HepG2 (cell line): ENCODE data around the gene POGK. TPM values are rescaled to one million over a fixed set of nuclear protein-coding genes. Genes with fewer than 3 reads are reported as not detected.

Experiments
- CBX5 ChIP-seq: sonication (generic); formaldehyde crosslinking; IDR thresholded peaks from 2 replicates; pipeline ENCODE4 v1.4.0; 2020; ENCODE audit warnings: missing genetic modification reagents, borderline replicate concordance
- CC2D1A ChIP-seq: sonication (generic); formaldehyde crosslinking; IDR thresholded peaks from 2 replicates; pipeline ENCODE4 v1.8.1; 2023; ENCODE audit warnings: mild to moderate bottlenecking, missing genetic modification reagents
- GLI4 ChIP-seq: sonication (generic); formaldehyde crosslinking; IDR thresholded peaks from 2 replicates; pipeline ENCODE4 v1.5.1; 2020; ENCODE audit warnings: missing genetic modification reagents, mild to moderate bottlenecking, moderate library complexity, borderline replicate concordance
- HOXA7 ChIP-seq: sonication (generic); formaldehyde crosslinking; IDR thresholded peaks from 2 replicates; pipeline ENCODE4 v1.8.1; 2022; ENCODE audit warnings: mild to moderate bottlenecking, missing genetic modification reagents, moderate library complexity
- NFKB2 ChIP-seq: sonication (generic); formaldehyde crosslinking; IDR thresholded peaks from 2 replicates; pipeline ENCODE4 v1.4.0; 2020; ENCODE audit warnings: missing genetic modification reagents, borderline replicate concordance
- NR3C1 ChIP-seq: sonication (generic); formaldehyde crosslinking; IDR thresholded peaks from 2 replicates; pipeline ENCODE4 v1.4.0; 2020; ENCODE audit warnings: missing genetic modification reagents
- RORA ChIP-seq: sonication (generic); formaldehyde crosslinking; IDR thresholded peaks from 2 replicates; pipeline ENCODE4 v1.5.0; 2020; ENCODE audit warnings: mild to moderate bottlenecking, missing genetic modification reagents, moderate library complexity
- TAF1 ChIP-seq: sonication (generic); formaldehyde crosslinking; IDR thresholded peaks from 2 replicates; pipeline ENCODE4 v1.4.0; 2020; ENCODE audit warnings: missing genetic modification reagents
- TCF7 ChIP-seq: sonication (generic); IDR thresholded peaks from 2 replicates; pipeline ENCODE4 v1.6.1; 2016; ENCODE audit warnings: antibody characterized with exemption, low read depth
- U2AF1 ChIP-seq: fragments of 200-400 bp; formaldehyde crosslinking; optimal IDR thresholded peaks from 2 replicates; pipeline ENCODE3; 2017; ENCODE audit warnings: mild to moderate bottlenecking, low read depth, low read length
- ZBTB38 ChIP-seq: sonication (generic); formaldehyde crosslinking; IDR thresholded peaks from 2 replicates; pipeline ENCODE4 v1.5.1; 2020; ENCODE audit warnings: mild to moderate bottlenecking, missing genetic modification reagents
- ZMYM4 ChIP-seq: sonication (generic); formaldehyde crosslinking; IDR thresholded peaks from 2 replicates; pipeline ENCODE4 v1.8.1; 2023; ENCODE audit warnings: mild to moderate bottlenecking, missing genetic modification reagents
- ZNF205 ChIP-seq: IDR thresholded peaks from 2 replicates; pipeline ENCODE4 v1.6.1; 2018; ENCODE audit warnings: missing biosample characterization, missing genetic modification reagents
- ZNF234 ChIP-seq: sonication (generic); formaldehyde crosslinking; conservative IDR thresholded peaks from 2 replicates; pipeline ENCODE4 v1.5.1; 2020; ENCODE audit warnings: mild to moderate bottlenecking, missing genetic modification reagents
- ZNF337 ChIP-seq: sonication (generic); formaldehyde crosslinking; IDR thresholded peaks from 2 replicates; pipeline ENCODE4 v1.5.1; 2020; ENCODE audit warnings: missing genetic modification reagents, low read depth, mild to moderate bottlenecking, borderline replicate concordance
- ZNF441 ChIP-seq: sonication (generic); formaldehyde crosslinking; IDR thresholded peaks from 2 replicates; pipeline ENCODE4 v1.7.0; 2021; ENCODE audit warnings: missing genetic modification reagents, borderline replicate concordance
- ZNF616 ChIP-seq: sonication (generic); formaldehyde crosslinking; IDR thresholded peaks from 2 replicates; pipeline ENCODE4 v1.5.0; 2020; ENCODE audit warnings: low read depth, mild to moderate bottlenecking, missing genetic modification reagents
- ZNF776 ChIP-seq: sonication (generic); formaldehyde crosslinking; IDR thresholded peaks from 2 replicates; pipeline ENCODE4 v1.4.0; 2020; ENCODE audit warnings: mild to moderate bottlenecking, missing genetic modification reagents
- polyA plus RNA-seq, 8 experiments: library from polyadenylated mRNA; depleted of rRNA in 3 of 8; stranded (reverse) in 7 of 8; unstranded in 1 of 8; fragments of >200 nt; fragmentation: Illumina TruSeq in 4 of 8; extraction: Trizol in 4 of 8; gene quantifications; 2 replicates each; pipeline versions ENCODE4 v1.2.1 to v1.2.3, GENCODE V29; 2011 to 2016; ENCODE audit warnings: low read depth in 4 of 8, missing spikeins in 1 of 8, mixed read lengths in 1 of 8; ENCODE audit not compliant: insufficient read depth in 1 of 8
- total RNA-seq, 5 experiments: library from RNA; depleted of rRNA; stranded (reverse); fragments of >200 nt; fragmentation: Illumina TruSeq; extraction: Trizol; gene quantifications; 2 replicates each; pipeline ENCODE4 v1.2.3, GENCODE V29; 2016; ENCODE audit warnings: low read depth in 1 of 5
- TF ChIP-seq, protein P1 (sequence below): sonication (generic); formaldehyde crosslinking; IDR thresholded peaks from 2 replicates; pipeline ENCODE4 v1.5.0; 2020; ENCODE audit warnings: missing genetic modification reagents
- TF ChIP-seq, protein P2 (sequence below): sonication (generic); formaldehyde crosslinking; IDR thresholded peaks from 2 replicates; pipeline ENCODE4 v1.4.0; 2020; ENCODE audit warnings: missing genetic modification reagents
- TF ChIP-seq, protein P3 (sequence below): sonication (generic); formaldehyde crosslinking; IDR thresholded peaks from 2 replicates; pipeline ENCODE4 v1.4.0; 2020; ENCODE audit warnings: mild to moderate bottlenecking, missing genetic modification reagents, borderline replicate concordance
- TF ChIP-seq, protein P4 (sequence below): sonication (generic); formaldehyde crosslinking; IDR thresholded peaks from 2 replicates; pipeline ENCODE4 v1.4.0; 2020; ENCODE audit warnings: low read depth, missing genetic modification reagents

POGK gene
- total and polyA plus RNA-seq, 2 of the 13 experiments (the other 11 are each of a cell fraction or from before 2014, with no cell fraction given): 4.8 to 16.2 TPM

DNA sequence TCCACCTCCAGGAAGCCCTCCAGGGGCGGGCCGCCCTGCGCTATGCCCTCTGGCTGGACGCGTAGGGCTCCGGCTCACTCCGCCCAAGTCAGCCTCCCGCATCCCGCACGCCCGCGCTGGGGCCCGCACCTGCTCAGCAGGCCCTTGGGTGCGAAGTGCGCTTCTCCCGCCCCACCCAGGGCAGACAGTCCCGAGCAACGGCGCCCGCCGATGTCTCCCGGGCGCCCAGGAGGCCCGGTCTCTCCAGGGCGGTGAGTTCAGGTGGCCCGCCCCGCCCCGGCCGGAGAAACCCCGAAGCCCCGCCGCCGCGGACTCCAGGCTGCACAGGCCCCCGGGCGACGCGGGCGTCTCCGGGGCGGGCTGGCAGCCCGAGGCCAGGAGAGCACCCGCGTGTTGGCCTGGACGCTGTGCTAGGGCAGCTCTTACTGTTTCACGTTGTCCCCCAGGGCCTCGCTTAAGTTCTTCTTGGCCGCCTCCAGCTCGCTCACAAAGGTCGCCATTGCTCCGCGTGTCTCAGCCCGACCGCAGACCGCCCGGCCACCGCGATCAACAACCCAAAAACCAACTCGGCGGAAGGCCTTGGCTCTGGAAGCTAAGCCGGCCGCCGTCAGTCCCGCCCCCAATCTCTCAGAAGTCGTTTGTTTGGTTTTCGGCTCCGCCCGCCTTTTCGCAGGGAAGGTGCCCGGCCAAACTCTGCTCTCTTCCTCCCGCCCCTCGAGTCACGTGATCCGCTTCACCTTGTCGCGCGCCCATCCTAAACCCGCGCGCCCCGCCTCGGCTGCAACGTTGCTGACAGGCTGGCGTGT lies 36.7 kb downstream of the POGK start, which contains the start of gene TADA1 (continued):
- TF ChIP-seq, protein P1, sequence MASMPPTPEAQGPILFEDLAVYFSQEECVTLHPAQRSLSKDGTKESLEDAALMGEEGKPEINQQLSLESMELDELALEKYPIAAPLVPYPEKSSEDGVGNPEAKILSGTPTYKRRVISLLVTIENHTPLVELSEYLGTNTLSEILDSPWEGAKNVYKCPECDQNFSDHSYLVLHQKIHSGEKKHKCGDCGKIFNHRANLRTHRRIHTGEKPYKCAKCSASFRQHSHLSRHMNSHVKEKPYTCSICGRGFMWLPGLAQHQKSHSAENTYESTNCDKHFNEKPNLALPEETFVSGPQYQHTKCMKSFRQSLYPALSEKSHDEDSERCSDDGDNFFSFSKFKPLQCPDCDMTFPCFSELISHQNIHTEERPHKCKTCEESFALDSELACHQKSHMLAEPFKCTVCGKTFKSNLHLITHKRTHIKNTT (CRISPR knock-in tag): no peak
- TF ChIP-seq ZNF616 (CRISPR knock-in tag) (peak; percentile 89; the same call in 1 of the 2 replicates), ZNF441 (peak; percentile 15; the same call in 1 of the 2 replicates), U2AF1 (no peak), ZMYM4 (CRISPR knock-in tag) (peak; percentile 84), GLI4 (peak; percentile 69; the same call in 1 of the 2 replicates), RORA (CRISPR knock-in tag) (no peak), ZNF776 (no peak), ZNF205 (CRISPR knock-in tag) (peak; percentile 33; the same call in 1 of the 2 replicates), ZBTB38 (CRISPR knock-in tag) (peak; percentile 39; the same call in 1 of the 2 replicates), CBX5 (CRISPR knock-in tag) (peak; percentile 56; the same call in 1 of the 2 replicates), TCF7 (peak; percentile 41; the same call in 1 of the 2 replicates), TAF1 (CRISPR knock-in tag) (peak; percentile 94), NR3C1 (no peak), ZNF337 (peak; percentile 80; the same call in 1 of the 2 replicates), NFKB2 (peak; percentile 73; the same call in 1 of the 2 replicates), CC2D1A (CRISPR knock-in tag) (no peak), HOXA7 (CRISPR knock-in tag) (no peak), ZNF234 (CRISPR knock-in tag) (no peak)
- TF ChIP-seq, protein P2, sequence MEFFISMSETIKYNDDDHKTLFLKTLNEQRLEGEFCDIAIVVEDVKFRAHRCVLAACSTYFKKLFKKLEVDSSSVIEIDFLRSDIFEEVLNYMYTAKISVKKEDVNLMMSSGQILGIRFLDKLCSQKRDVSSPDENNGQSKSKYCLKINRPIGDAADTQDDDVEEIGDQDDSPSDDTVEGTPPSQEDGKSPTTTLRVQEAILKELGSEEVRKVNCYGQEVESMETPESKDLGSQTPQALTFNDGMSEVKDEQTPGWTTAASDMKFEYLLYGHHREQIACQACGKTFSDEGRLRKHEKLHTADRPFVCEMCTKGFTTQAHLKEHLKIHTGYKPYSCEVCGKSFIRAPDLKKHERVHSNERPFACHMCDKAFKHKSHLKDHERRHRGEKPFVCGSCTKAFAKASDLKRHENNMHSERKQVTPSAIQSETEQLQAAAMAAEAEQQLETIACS (CRISPR knock-in tag): no peak
- TF ChIP-seq, protein P3, sequence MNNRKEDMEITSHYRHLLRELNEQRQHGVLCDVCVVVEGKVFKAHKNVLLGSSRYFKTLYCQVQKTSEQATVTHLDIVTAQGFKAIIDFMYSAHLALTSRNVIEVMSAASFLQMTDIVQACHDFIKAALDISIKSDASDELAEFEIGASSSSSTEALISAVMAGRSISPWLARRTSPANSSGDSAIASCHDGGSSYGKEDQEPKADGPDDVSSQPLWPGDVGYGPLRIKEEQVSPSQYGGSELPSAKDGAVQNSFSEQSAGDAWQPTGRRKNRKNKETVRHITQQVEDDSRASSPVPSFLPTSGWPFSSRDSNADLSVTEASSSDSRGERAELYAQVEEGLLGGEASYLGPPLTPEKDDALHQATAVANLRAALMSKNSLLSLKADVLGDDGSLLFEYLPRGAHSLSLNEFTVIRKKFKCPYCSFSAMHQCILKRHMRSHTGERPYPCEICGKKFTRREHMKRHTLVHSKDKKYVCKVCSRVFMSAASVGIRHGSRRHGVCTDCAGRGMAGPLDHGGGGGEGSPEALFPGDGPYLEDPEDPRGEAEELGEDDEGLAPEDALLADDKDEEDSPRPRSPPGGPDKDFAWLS (CRISPR knock-in tag): no peak
- TF ChIP-seq, protein P4, sequence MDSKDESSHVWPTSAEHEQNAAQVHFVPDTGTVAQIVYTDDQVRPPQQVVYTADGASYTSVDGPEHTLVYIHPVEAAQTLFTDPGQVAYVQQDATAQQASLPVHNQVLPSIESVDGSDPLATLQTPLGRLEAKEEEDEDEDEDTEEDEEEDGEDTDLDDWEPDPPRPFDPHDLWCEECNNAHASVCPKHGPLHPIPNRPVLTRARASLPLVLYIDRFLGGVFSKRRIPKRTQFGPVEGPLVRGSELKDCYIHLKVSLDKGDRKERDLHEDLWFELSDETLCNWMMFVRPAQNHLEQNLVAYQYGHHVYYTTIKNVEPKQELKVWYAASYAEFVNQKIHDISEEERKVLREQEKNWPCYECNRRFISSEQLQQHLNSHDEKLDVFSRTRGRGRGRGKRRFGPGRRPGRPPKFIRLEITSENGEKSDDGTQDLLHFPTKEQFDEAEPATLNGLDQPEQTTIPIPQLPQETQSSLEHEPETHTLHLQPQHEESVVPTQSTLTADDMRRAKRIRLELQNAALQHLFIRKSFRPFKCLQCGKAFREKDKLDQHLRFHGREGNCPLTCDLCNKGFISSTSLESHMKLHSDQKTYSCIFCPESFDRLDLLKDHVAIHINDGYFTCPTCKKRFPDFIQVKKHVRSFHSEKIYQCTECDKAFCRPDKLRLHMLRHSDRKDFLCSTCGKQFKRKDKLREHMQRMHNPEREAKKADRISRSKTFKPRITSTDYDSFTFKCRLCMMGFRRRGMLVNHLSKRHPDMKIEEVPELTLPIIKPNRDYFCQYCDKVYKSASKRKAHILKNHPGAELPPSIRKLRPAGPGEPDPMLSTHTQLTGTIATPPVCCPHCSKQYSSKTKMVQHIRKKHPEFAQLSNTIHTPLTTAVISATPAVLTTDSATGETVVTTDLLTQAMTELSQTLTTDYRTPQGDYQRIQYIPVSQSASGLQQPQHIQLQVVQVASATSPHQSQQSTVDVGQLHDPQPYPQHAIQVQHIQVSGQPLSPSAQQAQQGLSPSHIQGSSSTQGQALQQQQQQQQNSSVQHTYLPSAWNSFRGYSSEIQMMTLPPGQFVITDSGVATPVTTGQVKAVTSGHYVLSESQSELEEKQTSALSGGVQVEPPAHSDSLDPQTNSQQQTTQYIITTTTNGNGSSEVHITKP (CRISPR knock-in tag): no peak; the same call in 1 of the 2 replicates
